IMR-90 (cell line): ENCODE results near the gene ZNF277.

Experiments
- FOS ChIP-seq: fragments of 150-350 bp; IDR thresholded peaks from 2 replicates; pipeline ENCODE4 v1.6.1; 2016; ENCODE audit warnings: low read depth, low read length
- MXI1 ChIP-seq: IDR thresholded peaks from 2 replicates; pipeline ENCODE4 v1.6.1; 2012; ENCODE audit warnings: low read depth, mild to moderate bottlenecking, low read length, moderate library complexity, borderline replicate concordance
- POLR2A ChIP-seq: IDR thresholded peaks from 2 replicates; pipeline ENCODE4 v1.6.1; 2012; ENCODE audit warnings: mild to moderate bottlenecking, low read depth, low read length
- RAD21 ChIP-seq: IDR thresholded peaks from 2 replicates; pipeline ENCODE4 v1.6.1; 2012; ENCODE audit warnings: low read length, improper control_type of control experiment
- RFX5 ChIP-seq: IDR thresholded peaks from 2 replicates; pipeline ENCODE4 v1.8.0; 2012; ENCODE audit warnings: low read depth, mild to moderate bottlenecking, low read length, moderate library complexity
- SMC3 ChIP-seq: fragments of 150-350 bp; IDR thresholded peaks from 2 replicates; pipeline ENCODE4 v1.6.1; 2016; ENCODE audit warnings: low read depth, mild to moderate bottlenecking, antibody characterized with exemption, low read length, moderate library complexity
- TF ChIP-seq, protein P1 (sequence below): conservative IDR thresholded peaks from 2 replicates; pipeline ENCODE4 v1.5.1; 2012; ENCODE audit warnings: mild to moderate bottlenecking, low read depth, low read length, improper control_type of control experiment
- TF ChIP-seq, protein P2 (sequence below): fragments of 150-350 bp; IDR thresholded peaks from 2 replicates; pipeline ENCODE4 v1.6.1; 2017; ENCODE audit warnings: mild to moderate bottlenecking, antibody characterized with exemption, low read length, low read depth

DNA sequence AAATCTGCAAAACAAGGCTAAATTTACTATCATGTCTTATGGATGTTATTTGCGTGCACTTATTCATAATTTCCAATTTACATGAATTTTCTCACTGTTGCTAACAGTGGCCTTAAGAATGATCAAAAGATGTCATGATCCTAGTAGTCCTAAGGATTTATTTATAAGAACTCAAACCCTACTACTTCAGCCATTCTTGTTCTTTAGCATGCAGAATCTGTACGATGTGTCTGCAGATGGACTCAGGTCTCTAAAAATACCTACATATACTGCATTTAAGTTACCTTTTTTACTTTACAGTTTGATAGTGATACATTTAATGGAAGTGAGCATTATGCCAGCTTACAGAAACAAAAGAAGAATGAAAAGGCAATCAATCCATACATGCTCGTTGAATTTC, 91.2 kb downstream of the ZNF277 start:
- TF ChIP-seq, protein P1, sequence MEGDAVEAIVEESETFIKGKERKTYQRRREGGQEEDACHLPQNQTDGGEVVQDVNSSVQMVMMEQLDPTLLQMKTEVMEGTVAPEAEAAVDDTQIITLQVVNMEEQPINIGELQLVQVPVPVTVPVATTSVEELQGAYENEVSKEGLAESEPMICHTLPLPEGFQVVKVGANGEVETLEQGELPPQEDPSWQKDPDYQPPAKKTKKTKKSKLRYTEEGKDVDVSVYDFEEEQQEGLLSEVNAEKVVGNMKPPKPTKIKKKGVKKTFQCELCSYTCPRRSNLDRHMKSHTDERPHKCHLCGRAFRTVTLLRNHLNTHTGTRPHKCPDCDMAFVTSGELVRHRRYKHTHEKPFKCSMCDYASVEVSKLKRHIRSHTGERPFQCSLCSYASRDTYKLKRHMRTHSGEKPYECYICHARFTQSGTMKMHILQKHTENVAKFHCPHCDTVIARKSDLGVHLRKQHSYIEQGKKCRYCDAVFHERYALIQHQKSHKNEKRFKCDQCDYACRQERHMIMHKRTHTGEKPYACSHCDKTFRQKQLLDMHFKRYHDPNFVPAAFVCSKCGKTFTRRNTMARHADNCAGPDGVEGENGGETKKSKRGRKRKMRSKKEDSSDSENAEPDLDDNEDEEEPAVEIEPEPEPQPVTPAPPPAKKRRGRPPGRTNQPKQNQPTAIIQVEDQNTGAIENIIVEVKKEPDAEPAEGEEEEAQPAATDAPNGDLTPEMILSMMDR = no peak
- no peak for TF ChIP-seq SMC3
- TF ChIP-seq, protein P2, sequence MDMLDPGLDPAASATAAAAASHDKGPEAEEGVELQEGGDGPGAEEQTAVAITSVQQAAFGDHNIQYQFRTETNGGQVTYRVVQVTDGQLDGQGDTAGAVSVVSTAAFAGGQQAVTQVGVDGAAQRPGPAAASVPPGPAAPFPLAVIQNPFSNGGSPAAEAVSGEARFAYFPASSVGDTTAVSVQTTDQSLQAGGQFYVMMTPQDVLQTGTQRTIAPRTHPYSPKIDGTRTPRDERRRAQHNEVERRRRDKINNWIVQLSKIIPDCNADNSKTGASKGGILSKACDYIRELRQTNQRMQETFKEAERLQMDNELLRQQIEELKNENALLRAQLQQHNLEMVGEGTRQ = no peak
- TF ChIP-seq RFX5 = no peak
- TF ChIP-seq FOS = no peak
- TF ChIP-seq RAD21 = no peak
- no peak for TF ChIP-seq POLR2A
- no peak for TF ChIP-seq MXI1
